Stimulated activated CD4-positive, alpha-beta T cell treated with anti-CD3 and anti-CD28 coated beads, Interleukin-1b, Interleukin-23, amount 100 ng/mL, for 48 hours (primary cell): ENCODE results near the gene SYT8.

Experiments used
- DNase-seq: peaks from one replicate; pipeline ENCODE4 v3.0.0-alpha.2; 2020

The SYT8 gene

DNA sequence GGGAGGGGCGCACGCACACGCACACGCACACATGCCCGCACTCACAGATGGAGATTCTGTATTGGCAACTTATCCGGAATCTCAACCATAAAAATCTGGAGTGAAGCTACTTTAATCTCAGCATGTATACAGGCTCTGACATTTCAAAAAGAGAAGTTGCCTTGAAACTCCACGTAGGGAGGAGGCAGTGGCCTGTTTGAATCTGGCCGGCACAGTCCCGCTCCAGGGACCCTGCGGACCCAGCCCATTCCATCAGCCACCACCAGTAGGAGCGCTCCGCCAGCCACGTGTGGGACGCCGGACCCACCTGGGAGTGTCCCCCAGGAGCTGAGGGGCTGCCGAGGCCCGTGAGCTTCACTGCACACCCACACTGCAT, 1.9 kb upstream of the SYT8 start:
- no peak for DNase-seq

DNA sequence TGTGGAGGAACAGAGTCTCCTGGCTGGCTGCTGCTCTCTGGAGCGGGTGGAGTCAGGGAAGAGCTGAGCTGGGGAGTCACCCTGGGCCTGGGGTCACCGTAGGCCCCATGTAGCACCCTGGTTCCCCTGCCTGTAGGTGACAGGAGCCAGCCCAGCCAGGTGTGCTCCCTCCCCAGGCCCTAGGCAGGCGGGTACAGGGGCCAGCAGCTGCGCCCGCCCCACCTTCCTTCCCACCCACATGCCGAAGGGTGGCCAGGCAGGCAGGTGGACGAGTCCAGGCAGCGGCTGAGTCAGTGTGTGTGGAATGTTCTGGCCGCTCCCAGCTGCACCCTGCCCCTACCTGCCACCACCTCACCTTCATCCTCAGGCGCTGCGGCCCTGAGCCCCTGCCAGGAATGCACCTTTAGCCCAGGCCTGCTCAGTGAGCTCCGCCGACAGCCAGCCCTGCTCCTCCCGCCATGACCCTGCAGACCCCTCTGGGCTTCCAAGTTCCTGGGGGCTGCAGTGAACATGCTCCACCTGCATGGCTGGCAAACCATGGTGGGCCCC, 654 bp upstream of the SYT8 start:
- DNase-seq, result no peak

DNA sequence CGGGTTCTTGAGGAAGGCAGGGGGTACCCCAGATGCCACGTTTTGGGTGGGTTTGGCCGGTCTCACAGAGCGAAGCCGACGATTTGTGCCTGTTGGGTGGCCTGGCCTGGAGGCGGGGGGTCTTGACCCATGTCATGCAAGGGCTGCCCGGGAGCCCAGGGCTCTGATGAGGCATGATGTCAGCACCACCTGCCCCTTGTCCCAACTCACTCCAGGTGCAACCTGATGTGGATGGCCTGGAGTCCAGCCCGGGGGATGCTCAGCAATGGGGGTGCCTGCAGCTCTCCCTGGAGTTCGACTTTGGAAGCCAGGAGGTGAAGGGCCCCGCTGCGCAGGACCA, 851 bp downstream of the SYT8 start:
- no peak for DNase-seq

DNA sequence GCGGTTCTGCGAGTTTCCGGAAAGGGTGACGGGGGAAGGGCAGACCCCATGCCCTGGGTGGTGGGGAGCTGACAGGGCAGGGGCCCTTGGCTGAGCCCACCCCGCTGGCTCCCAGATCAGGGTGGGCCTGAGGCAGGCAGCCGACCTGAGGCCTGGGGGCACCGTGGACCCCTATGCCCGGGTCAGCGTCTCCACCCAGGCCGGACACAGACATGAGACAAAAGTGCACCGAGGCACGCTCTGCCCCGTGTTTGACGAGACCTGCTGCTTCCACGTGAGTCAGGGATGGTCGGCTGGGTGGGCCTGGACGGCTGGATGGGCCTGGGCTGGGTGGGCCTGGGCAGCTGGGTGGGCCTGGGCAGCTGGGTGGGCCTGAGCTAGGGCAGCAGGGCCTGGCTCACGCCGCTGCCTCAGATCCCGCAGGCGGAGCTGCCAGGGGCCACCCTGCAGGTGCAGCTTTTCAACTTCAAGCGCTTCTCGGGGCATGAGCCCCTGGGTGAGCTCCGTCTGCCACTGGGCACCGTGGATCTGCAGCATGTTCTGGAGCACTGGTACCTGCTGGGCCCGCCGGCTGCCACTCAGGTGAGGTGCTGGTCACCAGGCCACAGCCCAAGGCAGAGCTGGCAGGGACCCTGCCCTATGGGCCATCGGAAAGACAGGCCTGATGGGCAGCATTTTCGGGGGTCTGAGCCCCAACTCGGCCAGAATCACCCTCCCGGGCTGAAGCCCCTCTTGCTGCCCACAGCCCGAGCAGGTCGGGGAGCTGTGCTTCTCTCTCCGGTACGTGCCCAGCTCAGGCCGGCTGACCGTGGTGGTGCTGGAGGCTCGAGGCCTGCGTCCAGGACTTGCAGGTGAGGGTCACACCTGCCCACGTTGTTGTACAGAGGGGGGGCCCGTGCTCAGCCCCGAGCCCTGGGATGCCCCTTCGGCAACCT, 1.5 kb downstream of the SYT8 start:
- DNase-seq, result no peak

DNA sequence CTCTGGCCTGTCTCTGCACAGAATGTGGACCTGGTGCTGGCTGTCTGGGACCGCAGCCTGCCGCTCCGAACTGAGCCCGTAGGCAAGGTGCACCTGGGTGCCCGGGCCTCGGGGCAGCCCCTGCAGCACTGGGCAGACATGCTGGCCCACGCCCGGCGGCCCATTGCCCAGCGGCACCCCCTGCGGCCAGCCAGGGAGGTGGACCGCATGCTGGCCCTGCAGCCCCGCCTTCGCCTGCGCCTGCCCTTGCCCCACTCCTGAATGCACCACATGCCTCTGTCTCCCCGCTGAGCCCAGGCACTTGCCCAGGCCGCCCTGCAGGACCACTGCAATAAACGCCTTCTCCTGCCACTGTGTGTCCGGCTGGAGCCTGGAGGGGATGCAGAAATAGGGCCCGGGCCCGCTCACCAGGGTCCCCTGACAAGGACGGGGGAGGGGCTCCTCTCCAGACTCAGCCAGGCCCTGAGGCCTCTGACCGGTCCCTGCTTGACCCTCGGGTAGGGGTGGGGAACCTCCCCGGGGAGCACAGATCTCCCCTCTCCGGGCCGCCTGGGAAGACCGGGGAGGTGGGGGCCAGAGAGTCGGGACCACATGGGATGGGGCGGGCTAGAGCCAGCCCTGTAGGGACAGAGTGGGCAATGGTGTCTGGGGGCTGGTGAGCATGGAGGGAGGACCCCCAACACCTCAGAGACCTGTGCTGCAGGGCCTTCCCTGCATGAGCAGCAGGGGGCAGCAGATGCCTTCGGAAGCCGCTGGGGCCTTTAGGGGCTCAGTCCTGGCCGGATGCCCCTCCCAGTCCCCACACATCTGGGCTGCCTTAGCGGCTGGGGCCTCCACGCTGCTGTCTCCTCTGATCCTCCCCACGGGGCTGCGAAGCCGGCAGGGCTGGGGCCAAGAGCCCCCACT, 2.6 kb downstream of the SYT8 start:
- DNase-seq, result peak; percentile 74

DNA sequence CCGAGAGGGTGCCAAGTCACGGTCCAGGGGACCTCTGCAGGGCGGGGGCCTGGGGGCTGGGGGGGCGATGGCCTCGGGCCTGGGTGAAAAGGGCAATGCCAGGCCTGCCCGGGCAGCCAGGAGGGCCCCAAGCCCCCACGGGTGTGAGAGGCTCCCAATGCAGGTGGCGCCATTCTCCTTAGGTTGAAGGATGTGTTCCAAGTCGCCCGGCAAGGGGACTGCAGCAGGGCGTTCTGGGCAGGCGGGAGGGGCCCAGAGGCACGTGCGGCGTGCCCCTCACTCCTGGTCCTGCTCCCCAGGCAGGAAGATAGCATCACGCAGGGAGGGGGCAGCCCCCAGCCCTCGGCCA, 3.3 kb downstream of the SYT8 start:
- DNase-seq, result no peak

DNA sequence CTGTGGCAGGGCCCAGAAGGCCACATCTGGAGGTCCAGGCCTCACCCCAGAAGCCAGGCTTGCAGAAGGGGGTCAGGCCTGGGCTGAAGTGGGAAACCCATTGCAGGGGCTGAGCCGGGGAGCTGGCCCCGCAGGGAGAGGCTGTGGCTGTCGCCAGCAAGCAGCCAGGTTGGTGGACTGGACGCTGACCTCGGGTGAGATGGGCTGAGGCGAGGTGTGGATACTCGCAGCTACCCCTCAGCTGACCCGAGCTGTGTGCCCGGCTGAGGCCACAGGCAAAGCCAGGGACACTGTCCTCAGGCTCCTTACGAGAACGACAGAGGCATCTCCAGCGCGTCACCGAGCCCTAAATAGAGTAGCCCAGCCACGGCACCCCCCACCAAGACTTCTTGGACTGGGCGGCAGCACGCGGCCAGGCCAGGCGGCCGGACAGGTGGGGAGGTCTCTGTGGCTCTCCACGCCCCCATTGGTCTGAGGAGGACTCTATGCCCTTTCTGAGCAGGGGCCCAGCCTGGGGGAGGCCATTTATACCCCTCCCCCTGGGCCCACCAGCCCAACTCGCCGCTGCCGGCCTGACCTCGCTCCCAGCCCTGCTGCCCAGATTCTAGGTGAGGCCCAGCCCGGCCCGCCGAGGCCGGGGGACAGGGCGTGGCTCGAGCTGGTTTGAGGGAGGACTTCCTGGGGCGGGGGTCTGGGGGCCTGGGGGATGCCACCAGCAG, 3.8 kb downstream of the SYT8 start, which contains the start of gene TNNI2:
TNNI2 (plus strand) TSS at position 556 of the 719 bp plus-strand sequence. CDS start 716 bp downstream, outside the sequence.
- no peak for DNase-seq

DNA sequence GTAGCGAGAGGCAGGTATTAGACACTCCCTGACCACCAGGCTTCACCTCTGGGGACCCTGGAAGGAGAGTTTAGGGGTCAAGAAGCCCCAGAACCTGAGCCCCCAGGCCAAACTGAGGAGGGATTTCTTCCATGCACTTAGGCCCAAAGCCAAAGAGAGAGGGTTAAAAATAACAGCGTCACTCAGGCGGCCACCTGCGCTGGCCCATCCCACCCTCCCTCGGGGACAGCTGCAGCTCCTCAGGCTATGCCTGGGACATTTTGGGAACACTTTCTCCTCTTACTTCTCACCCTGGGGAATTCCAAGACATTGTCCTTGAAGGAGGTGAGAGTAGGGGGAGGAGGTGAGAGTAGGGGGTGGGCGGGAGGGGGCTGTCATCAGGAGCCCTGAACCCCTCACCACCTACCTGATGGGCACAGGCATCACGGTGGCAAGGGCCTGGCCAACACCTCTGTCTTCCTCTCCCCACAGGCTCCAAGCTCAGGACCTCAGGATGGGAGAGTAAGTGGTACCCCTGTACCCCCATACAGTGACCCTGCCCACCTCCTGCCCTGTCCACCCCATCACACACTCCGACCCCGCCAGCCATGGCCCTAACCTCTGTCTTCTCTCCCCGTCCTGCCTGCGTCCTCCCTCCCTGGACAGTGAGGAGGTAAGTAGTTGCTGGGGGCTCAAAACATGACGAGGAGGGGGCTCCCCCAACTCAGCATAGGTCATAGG, 4.6 kb downstream of the SYT8 start:
- no peak for DNase-seq

DNA sequence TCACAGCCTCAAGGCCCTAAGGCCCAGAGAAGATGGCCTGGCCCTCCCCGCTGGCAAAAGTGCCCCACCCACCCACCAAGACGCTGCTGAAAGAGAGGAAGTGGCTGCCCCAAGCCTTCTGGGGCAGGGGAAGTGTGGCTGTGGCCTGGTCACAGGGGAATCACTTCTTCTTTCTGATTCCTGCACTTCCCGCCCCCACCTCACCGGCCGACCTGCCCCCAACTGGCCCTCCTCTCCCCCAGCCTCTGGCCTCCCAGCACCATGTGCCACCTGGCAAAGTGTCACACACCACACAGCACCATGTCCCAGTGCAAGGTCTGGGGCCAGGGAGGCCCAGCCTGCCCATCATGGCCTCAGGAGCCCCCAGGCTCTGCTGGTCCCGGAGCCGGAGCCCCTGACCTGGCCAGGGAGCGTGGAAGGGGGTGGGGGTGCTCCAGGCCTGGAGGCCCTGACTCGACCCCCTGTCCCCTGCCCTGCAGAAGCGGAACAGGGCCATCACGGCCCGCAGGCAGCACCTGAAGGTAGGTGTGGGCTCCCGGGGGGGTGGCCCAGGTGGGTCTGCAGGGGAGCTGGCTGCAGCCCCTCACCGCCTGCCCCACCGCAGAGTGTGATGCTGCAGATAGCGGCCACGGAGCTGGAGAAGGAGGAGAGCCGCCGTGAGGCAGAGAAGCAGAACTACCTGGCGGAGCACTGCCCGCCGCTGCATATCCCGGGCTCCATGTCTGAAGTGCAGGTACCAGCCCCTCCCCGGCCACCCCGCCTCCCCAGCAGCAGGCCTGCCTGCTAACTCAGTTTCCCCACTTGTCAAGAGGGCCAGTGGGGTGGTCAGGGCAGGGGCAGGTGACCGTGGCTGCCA, 5.4 kb downstream of the SYT8 start:
- DNase-seq, result no peak

DNA sequence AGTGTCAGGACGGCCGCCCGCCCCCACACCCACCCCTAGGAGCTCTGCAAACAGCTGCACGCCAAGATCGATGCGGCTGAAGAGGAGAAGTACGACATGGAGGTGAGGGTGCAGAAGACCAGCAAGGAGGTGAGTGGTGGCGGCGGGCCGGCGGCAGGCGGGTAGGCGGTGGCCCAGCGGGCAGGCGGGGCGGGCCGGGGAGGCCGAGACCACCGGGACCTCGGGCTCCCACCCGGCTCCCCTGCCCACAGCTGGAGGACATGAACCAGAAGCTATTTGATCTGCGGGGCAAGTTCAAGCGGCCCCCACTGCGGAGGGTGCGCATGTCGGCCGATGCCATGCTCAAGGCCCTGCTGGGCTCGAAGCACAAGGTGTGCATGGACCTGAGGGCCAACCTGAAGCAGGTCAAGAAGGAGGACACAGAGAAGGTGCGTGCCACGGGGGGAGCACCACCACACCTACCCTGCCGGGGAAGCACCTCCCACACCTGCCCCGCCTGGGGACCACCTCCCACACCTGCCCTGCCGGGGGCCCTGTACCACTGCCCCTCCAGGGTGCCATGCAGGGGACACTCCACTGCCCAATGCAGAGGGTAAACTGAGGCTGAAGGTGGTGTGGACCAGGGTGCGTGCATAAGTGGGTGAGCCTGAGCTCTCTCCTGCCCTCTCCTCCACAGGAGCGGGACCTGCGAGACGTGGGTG, 6.1 kb downstream of the SYT8 start:
- no peak for DNase-seq

DNA sequence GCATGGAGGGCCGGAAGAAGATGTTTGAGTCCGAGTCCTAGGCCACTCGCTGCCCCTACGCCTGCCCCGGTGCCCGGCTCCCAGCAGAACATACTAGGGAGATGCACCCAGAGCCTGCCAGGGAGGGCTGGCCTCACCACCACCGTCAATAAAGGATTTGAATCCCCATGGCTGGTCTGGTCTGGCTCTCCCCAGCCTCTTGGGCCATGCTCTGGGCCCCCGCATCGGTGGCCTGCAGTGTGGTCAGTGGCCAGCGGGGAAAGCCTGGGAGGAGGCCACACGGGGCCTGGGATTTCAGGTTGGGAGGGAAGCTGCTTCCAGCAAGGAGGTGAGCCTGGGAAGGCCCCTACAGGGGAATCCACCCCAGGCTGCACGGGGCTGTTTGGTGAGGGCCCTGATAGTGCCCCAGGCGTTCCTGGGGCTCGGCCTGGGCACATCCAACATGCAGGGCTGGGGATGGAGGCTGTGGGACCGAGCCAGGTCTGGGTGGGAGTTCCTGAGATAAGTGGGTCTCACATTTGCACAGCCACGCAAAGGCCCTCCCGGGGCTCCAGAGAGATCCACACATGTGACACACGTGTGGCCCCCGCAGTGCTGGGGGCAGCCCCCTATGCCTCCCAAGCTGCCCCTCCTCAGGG, 6.8 kb downstream of the SYT8 start:
- DNase-seq, result no peak

DNA sequence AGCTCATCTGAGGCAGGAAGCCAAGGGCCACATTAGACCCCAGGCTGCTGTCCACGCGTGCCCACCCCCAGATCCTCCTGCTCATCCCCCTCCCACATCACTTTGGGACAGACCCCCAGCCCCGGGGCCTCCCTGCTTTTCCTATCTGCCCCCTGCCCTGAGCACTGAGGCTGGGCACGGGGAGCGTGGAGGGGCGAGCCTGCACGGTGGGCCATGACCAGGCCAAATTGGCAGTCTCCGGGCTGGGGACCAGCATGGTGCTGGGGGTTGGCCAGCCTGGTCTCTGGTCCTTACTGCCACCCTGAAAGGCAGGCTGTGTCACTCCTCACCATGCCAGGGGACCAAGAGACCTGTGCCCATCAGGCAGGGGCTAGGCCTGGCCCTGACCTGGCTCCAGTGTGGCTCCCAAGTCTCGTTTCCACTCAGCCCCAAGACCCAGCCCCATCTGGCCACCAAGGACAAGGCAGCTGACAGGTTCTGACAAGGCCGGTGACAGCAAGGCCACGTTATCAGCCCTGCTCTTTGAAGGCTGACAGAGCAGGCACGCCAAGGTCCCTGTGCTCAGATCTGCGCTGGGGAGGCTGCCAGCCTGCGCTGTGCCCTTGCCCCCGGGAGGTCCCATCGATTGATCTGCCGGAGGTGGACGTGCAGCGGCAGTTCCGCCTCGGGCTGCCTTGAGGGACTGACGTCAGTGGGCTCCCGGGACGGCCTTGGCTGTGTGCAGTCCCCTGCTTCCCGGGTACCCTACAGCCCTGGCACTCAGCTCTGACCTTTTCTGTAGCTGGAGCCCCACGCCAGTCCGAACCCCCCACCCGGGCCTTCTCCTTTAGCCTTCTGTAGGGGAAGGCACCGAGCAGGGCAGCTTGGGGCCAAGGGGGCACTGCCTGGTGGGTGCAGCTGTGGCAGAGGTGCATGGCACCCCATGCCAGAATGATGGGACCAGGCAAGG, 7.6 kb downstream of the SYT8 start:
- no peak for DNase-seq

DNA sequence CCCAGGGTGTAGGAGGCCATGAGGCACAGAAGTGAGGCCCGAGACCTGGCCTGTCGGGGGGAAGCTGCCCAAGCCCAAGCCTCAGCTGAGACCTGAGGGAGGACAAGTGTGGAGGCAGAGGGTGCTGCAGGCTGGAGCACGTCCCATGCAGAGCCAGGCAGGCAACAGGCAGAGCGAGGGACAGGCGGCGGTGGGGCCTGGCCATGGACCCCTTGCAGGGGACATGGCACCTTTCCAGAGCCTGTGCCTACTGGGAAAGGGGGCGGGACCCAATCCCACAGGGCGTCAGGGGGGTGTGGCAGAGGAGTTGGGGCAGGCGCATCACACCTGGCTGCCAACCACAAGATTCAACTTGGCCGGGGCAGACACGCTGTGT, 8.3 kb downstream of the SYT8 start:
- no peak for DNase-seq

DNA sequence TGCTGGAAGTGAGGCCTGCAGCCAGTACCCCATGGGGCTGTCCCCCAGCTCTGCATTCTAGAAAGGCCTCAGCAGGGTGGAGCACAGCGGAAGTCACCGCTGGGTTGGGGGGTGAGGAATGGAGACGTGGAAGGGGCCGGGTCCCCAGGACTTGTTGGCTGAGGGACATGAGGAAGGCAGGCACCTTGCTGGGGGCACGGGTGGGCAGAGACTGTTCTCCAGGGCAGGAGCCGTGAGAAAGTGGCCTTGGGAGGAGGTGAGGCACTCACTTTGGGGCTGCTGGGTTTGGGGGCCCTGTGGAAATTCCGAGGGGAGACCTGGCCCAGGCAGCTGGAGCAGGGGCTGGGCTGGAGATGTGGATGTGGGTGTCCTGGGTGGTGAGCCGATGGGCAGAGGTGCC, 9.0 kb downstream of the SYT8 start:
- no peak for DNase-seq

DNA sequence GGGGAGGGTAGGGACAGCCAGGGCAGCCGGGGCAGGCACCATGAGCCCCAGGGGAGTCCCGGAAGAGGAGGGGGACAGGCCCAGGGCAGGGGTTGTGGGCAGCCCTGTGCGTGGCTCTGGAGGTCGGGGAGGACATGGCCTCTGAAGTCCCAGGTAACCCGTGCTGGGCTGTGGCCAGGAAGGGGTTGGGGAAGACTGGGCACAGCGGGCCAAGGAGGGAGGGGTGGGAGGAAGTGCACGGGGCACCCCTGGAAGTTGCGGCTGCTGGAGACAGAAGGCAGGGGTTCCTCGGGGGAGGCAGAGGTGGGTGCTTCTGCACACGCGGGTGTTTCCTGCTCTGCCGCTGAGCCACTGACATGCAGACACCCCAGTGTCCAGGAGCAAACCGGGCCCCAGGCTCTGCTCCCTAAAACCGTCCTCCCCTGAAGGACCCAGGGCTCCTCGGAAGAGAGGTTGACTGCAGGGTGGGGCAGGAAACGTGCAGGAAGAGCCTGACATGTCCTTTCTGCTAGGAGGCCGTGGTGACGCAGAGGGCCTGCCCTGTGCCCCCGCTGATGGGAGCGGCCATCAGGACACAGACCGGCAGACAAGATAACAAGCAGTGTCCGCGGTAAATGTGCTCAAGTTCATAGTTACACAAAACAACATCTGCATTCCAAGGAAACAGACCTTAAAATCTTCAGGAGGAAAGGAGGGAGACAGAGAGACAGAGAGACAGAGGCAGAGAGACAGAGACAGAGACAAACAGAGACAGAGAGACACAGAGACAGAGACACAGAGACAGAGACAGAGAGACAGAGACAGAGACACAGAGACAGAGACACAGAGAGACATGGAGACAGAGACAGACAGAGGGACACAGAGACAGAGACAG, 9.7 kb downstream of the SYT8 start:
- DNase-seq, result peak; percentile 46

DNA sequence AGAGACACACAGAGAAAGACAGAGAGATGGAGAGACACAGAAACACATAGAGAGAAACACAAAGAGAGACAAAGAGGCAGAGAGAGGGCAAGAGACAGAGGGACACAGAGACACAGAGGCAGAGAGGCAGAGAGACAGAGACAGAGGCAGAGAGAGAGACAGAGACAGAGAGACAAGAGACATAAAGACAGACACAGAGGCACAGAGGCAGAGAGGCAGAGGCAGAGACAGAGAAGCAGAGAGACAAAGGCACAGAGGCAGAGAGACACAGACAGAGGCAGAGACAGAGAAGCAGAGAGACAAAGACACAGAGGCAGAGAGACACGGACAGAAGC, 10.3 kb downstream of the SYT8 start:
- DNase-seq, result no peak

DNA sequence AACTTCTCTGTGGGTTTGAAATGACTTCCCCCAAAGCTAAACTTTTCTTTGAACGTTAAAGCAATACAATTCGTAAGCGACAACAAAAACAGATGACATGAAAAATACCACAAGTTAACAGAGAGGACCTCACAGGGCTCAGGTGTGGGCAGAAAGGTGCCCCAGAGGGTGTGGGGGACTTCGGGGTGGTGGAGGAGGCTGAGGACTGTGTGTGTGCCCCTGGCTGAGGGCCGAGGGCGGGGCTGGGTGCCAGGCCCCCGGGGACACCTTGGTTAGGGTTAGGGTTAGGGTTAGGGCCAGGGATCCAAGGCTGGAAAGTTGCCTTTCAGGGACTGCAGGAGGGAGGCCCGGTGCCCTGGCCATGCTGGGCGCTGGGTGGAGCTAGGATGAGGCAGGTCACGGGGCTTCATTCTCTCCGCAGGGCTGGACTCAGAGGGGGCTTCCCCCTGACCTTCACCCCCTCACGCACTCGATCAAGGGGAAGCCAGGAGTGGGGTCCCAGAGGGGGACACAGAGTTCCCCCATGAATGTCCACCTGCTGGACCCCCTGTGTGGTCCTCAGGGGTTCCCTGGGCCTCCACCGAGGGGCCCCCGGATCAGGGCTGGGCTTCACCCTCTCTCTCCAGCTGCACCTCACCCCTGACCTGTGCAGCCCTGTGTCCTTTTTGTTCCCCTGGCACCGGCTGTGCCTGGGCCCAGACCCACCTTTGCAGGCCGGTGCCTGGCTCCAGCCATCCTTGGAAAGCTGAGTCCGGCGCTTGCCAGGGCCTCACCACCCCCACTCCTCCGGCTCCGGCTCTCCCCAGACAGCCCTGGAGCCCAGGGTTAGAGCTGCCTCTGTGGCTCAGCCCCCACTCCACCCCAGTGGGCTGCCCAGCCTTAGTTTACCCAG, 11.0 kb downstream of the SYT8 start:
- no peak for DNase-seq
